A549 (cell line): ENCODE data around the gene JAG2. TPM values are rescaled to one million over a fixed set of nuclear protein-coding genes. Genes with fewer than 3 reads are reported as not detected.

Source experiments
- ATAC-seq, 2 experiments: fragments of 200-7000 bp in 1 of 2; fragments of >200 bp in 1 of 2; cut with Nextera tagmentation in 1 of 2; cut with Tn5 transposase in 1 of 2; 3 replicates each; pipeline versions ENCODE4 v1.8.0 to v1.9.1; 2018 to 2020; ENCODE audit warnings: mild to moderate bottlenecking in 1 of 2, moderate library complexity in 1 of 2
- CTCF ChIA-PET: fragments of 300-600 bp; sonication (Branson Sonifier 250); formaldehyde crosslinking; extraction: SDS; loops from one replicate; lab custom pipeline; 2021; ENCODE audit warnings: antibody characterized with exemption, inconsistent platforms; lab: Yijun Ruan, JAX
- POLR2A ChIA-PET: fragments of 350-600 bp; formaldehyde crosslinking; extraction: SDS; loops from one replicate; lab custom pipeline; 2021; ENCODE audit warnings: antibody characterized with exemption, inconsistent platforms; lab: Yijun Ruan, JAX
- DNase-seq, 2 experiments: peaks; one replicate each; pipeline versions ENCODE4 v3.0.0 to v3.0.0-alpha.2; 2011 to 2016; ENCODE audit warnings: low read depth in 1 of 2, low spot score in 1 of 2
- FAIRE-seq: peaks from 2 replicates; lab custom pipeline; 2011; peaks lifted over from hg19 to GRCh38; lab: Jason Lieb, UNC
- H3K27ac ChIP-seq, 2 experiments: fragments of >200 bp; sonication (Bioruptor Twin); formaldehyde crosslinking; 3 replicates each; pipeline ENCODE4 v1.5.1; 2016 to 2017
- H3K4me1 ChIP-seq: fragments of >200 bp; sonication (Bioruptor Twin); formaldehyde crosslinking; 3 replicates; pipeline ENCODE4 v1.6.1; 2016
- H3K4me2 ChIP-seq: fragments of >200 bp; sonication (Bioruptor Twin); formaldehyde crosslinking; 3 replicates; pipeline ENCODE4 v1.6.1; 2016
- H3K4me3 ChIP-seq: fragments of >200 bp; sonication (Bioruptor Twin); formaldehyde crosslinking; 3 replicates; pipeline ENCODE4 v1.5.1; 2016
- H3K9me3 ChIP-seq: fragments of >200 bp; sonication (Bioruptor Twin); formaldehyde crosslinking; 3 replicates; pipeline ENCODE4 v1.6.1; 2016
- CBX8 ChIP-seq: fragments of 200-600 bp; sonication (generic); IDR thresholded peaks from 2 replicates; pipeline ENCODE4 v1.6.1; 2016
- CEBPB ChIP-seq, 2 experiments: fragments of >200 bp in 1 of 2; sonication (Bioruptor Twin) in 1 of 2; formaldehyde crosslinking in 1 of 2; IDR thresholded peaks; 2 replicates each; pipeline ENCODE4 v1.6.1; 2012 to 2016
- CHD2 ChIP-seq: fragments of 150-350 bp; IDR thresholded peaks from 2 replicates; pipeline ENCODE4 v1.6.1; 2014; ENCODE audit warnings: low read length; ENCODE audit not compliant: partially characterized antibody
- CHD4 ChIP-seq: fragments of 200-600 bp; sonication (generic); IDR thresholded peaks from 2 replicates; pipeline ENCODE4 v1.6.1; 2016; ENCODE audit warnings: antibody characterized with exemption, mild to moderate bottlenecking, borderline replicate concordance
- E2F6 ChIP-seq: IDR thresholded peaks from 2 replicates; pipeline ENCODE4 v1.6.1; 2012; ENCODE audit warnings: low read depth, borderline replicate concordance
- EHF ChIP-seq: fragments of 250-450 bp; sonication (Bioruptor Pico); IDR thresholded peaks from 2 replicates; pipeline ENCODE4 v1.5.0; 2020; ENCODE audit warnings: mild to moderate bottlenecking
- ESRRA ChIP-seq: fragments of 150-350 bp; IDR thresholded peaks from 2 replicates; pipeline ENCODE4 v1.6.1; 2014; ENCODE audit warnings: mild to moderate bottlenecking, low read length, borderline replicate concordance
- FOSB ChIP-seq: fragments of 250-450 bp; sonication (Bioruptor Pico); IDR thresholded peaks from 2 replicates; pipeline ENCODE4 v1.5.0; 2020; ENCODE audit warnings: mild to moderate bottlenecking, moderate library complexity
- FOSL2 ChIP-seq, 2 experiments: fragments of 450-650 bp in 1 of 2; fragments of >200 bp in 1 of 2; sonication (Bioruptor Twin) in 1 of 2; formaldehyde crosslinking; IDR thresholded peaks; 2 replicates each; pipeline versions ENCODE4 v1.5.0 to v1.6.1; 2016 to 2020; ENCODE audit warnings: mild to moderate bottlenecking in 1 of 2, moderate library complexity in 1 of 2
- HDAC2 ChIP-seq: fragments of 200-600 bp; sonication (generic); IDR thresholded peaks from 2 replicates; pipeline ENCODE4 v1.6.1; 2016
- HES2 ChIP-seq: fragments of >200 bp; sonication (Bioruptor Twin); formaldehyde crosslinking; IDR thresholded peaks from 2 replicates; pipeline ENCODE4 v1.6.1; 2016
- HMGXB4 ChIP-seq: fragments of 250-450 bp; sonication (Bioruptor Pico); IDR thresholded peaks from 2 replicates; pipeline ENCODE4 v1.5.0; 2021; ENCODE audit warnings: mild to moderate bottlenecking, moderate library complexity, borderline replicate concordance
- HOXA7 ChIP-seq: fragments of 250-450 bp; sonication (Bioruptor Pico); IDR thresholded peaks from 2 replicates; pipeline ENCODE4 v1.5.0; 2020; ENCODE audit warnings: mild to moderate bottlenecking, moderate library complexity
- HOXB5 ChIP-seq: fragments of 250-450 bp; sonication (Bioruptor Pico); IDR thresholded peaks from 2 replicates; pipeline ENCODE4 v1.5.0; 2020; ENCODE audit warnings: mild to moderate bottlenecking, moderate library complexity
- JUNB ChIP-seq: fragments of >200 bp; sonication (Bioruptor Twin); formaldehyde crosslinking; IDR thresholded peaks from 2 replicates; pipeline ENCODE4 v1.6.1; 2016
- NFE2L2 ChIP-seq: fragments of 150-350 bp; conservative IDR thresholded peaks from 2 replicates; pipeline ENCODE4 v1.6.1; 2014; ENCODE audit warnings: low read length
- NPAS2 ChIP-seq: fragments of 250-450 bp; sonication (Bioruptor Pico); IDR thresholded peaks from 2 replicates; pipeline ENCODE4 v1.8.0; 2022; ENCODE audit warnings: mild to moderate bottlenecking, moderate library complexity, borderline replicate concordance
- POLR2A ChIP-seq: IDR thresholded peaks from 2 replicates; pipeline ENCODE4 v1.6.1; 2012; ENCODE audit warnings: mild to moderate bottlenecking, low read length
- SMC3 ChIP-seq: fragments of >200 bp; sonication (Bioruptor Twin); formaldehyde crosslinking; IDR thresholded peaks from 3 replicates; pipeline ENCODE4 v1.6.1; 2018; ENCODE audit warnings: inconsistent platforms
- TFCP2L1 ChIP-seq: fragments of 250-450 bp; sonication (Bioruptor Pico); IDR thresholded peaks from 2 replicates; pipeline ENCODE4 v1.5.0; 2021; ENCODE audit warnings: mild to moderate bottlenecking
- USF2 ChIP-seq: fragments of 450-650 bp; IDR thresholded peaks from 2 replicates; pipeline ENCODE4 v1.6.1; 2014; ENCODE audit warnings: antibody characterized with exemption
- ZC3H11A ChIP-seq: fragments of 450-650 bp; IDR thresholded peaks from 2 replicates; pipeline ENCODE4 v1.6.1; 2014; ENCODE audit warnings: antibody characterized with exemption, mild to moderate bottlenecking
- ZFP36 ChIP-seq: fragments of 450-650 bp; IDR thresholded peaks from 2 replicates; pipeline ENCODE4 v1.6.1; 2014; ENCODE audit warnings: borderline replicate concordance; ENCODE audit not compliant: partially characterized antibody
- ZNF302 ChIP-seq: fragments of 250-450 bp; sonication (Bioruptor Pico); IDR thresholded peaks from 2 replicates; pipeline ENCODE4 v1.9.0; 2021; ENCODE audit warnings: inconsistent platforms, mild to moderate bottlenecking, moderate library complexity
- ZSCAN20 ChIP-seq: fragments of 250-450 bp; sonication (Bioruptor Pico); IDR thresholded peaks from 2 replicates; pipeline ENCODE4 v1.8.0; 2022; ENCODE audit warnings: mild to moderate bottlenecking, moderate library complexity
- WGBS: methylation state at CpG from one replicate; pipeline ENCODE4 v1.1.6; 2017; ENCODE audit errors: missing lambda C conversion rate; 5-methylcytosine and 5-hydroxymethylcytosine counted together
- polyA plus RNA-seq, 4 experiments: library from polyadenylated mRNA; depleted of rRNA in 3 of 4; stranded (reverse); fragments of >200 nt; fragmentation: RNase III in 1 of 4; extraction: RNeasy Plus Mini Kit Qiagen cat#74134 plus additional on column Dnase treatment in 1 of 4; gene quantifications; 2 replicates in 3 of 4; 3 replicates in 1 of 4; pipeline ENCODE4 v1.2.3, GENCODE V29; 2011 to 2017

The JAG2 gene
- polyA plus RNA-seq, 2 of the 4 experiments (the other 2 are of a cell fraction) = 5.9 to 20.4 TPM

GRCh38 chr14:105099778-105100177, 68.8 kb downstream of the JAG2 start:
- no peak for DNase-seq
- peaks cover 20% of the 10 kb centered on the region for H3K9me3 ChIP-seq
- H3K4me1 ChIP-seq = peaks cover 5% of the 10 kb centered on the region
- ATAC-seq = no peak
- FAIRE-seq = no peak
- H3K4me3 ChIP-seq = no peak overlapping the region
- H3K4me2 ChIP-seq = no peak overlapping the region
- ChIA-PET CTCF (interaction anchor here (1.0 kb wide), 1 partner anchor 53 kb away, joined by 3 read pairs; no protein-coding TSS in a partner anchor), POLR2A (no interaction called here)
- no peak overlapping the region for H3K27ac ChIP-seq
- 70% methylated on average over 6 of the region's 6 CpGs for WGBS
- TF ChIP-seq USF2 (peak; percentile 43; the same call in 1 of the 2 replicates), JUNB (no peak)
- TF ChIP-seq, all 56 proteins: peak for 1

- no peak for TF ChIP-seq POLR2A
- TF ChIP-seq USF2 = no peak
- no peak for TF ChIP-seq CBX8
- TF ChIP-seq CEBPB (IDR thresholded peaks at IDR 0.05) = no peak
- TF ChIP-seq HOXB5 = no peak
- no peak for TF ChIP-seq HMGXB4
- no peak for TF ChIP-seq FOSB
- no peak for TF ChIP-seq TFCP2L1 (CRISPR knock-in tag)
- no peak for TF ChIP-seq EHF
- no peak for TF ChIP-seq CHD4
- H3K27ac ChIP-seq = no peak overlapping the region
- no peak for DNase-seq
- H3K4me2 ChIP-seq = no peak overlapping the region
- ChIA-PET POLR2A (no interaction called here), CTCF (interaction anchor here (0.7 kb wide), 2 partner anchors 51 to 202 kb away, joined by 3 read pairs; no protein-coding TSS in a partner anchor)
- peaks cover 13% of the 10 kb centered on the region for H3K4me1 ChIP-seq
- no peak for ATAC-seq
- WGBS = 92% methylated on average over 8 of the region's 8 CpGs
- H3K4me3 ChIP-seq = no peak overlapping the region
- peaks cover 20% of the 10 kb centered on the region for H3K9me3 ChIP-seq
- FAIRE-seq = no peak
Measured at GRCh38 chr14:105098316-105098715, 70.3 kb downstream of the JAG2 start.

GRCh38 chr14:105097794-105098127, 70.8 kb downstream of the JAG2 start:
- ChIA-PET POLR2A (no interaction called here), CTCF (interaction anchor here (0.7 kb wide), 2 partner anchors 52 to 201 kb away, joined by 3 read pairs; no protein-coding TSS in a partner anchor)
- 80% methylated on average over 5 of the region's 7 CpGs for WGBS
- H3K27ac ChIP-seq = no peak overlapping the region
- no peak overlapping the region for H3K4me2 ChIP-seq
- H3K9me3 ChIP-seq = peaks cover 20% of the 10 kb centered on the region
- FAIRE-seq (no peak), ATAC-seq (no peak), DNase-seq (no peak)
- H3K4me1 ChIP-seq = peaks cover 13% of the 10 kb centered on the region
- no peak overlapping the region for H3K4me3 ChIP-seq
- TF ChIP-seq HOXA7 = no peak

- CTCF ChIA-PET = interaction anchor here (0.9 to 2.5 kb wide), 4 partner anchors 9 to 72 kb away, joined by 3 to 9 read pairs (median 6); partner anchors contain the start of gene JAG2
- Histone ChIP-seq H3K4me1 (peaks cover 21% of the 10 kb centered on the region), H3K4me3 (no peak overlapping the region), H3K9me3 (peaks cover 20% of the 10 kb centered on the region), H3K27ac (no peak overlapping the region), H3K4me2 (no peak overlapping the region)
- 89% methylated on average over 15 of the region's 15 CpGs for WGBS
- no peak for FAIRE-seq
- no peak for ATAC-seq
- POLR2A ChIA-PET = no interaction called here
- DNase-seq = no peak
- TF ChIP-seq CHD2 (no peak), NFE2L2 (no peak), HOXB5 (no peak), NPAS2 (CRISPR knock-in tag) (no peak), EHF (no peak), ESRRA (no peak), ZSCAN20 (no peak), E2F6 (no peak), HMGXB4 (no peak), CBX8 (no peak), ZFP36 (no peak), ZC3H11A (no peak), ZNF302 (no peak), FOSL2 (IDR thresholded peaks at IDR 0.05) (no peak), FOSL2 (CRISPR knock-in tag; IDR thresholded peaks at IDR 0.05) (no peak), HES2 (no peak), SMC3 (no peak), HDAC2 (no peak)
Measured at GRCh38 chr14:105096206-105096875, 72.2 kb downstream of the JAG2 start.
